Panc1 (cell line): ENCODE measurements around the gene MPV17L.

ENCODE experiments used
- CTCF ChIP-seq: fragments of 450-650 bp; IDR thresholded peaks from 2 replicates; pipeline ENCODE4 v1.5.1; 2017; ENCODE audit warnings: mild to moderate bottlenecking
- POLR2AphosphoS5 ChIP-seq: IDR thresholded peaks from 2 replicates; pipeline ENCODE4 v1.6.1; 2012; ENCODE audit warnings: mild to moderate bottlenecking, low read depth, low read length, moderate library complexity
- REST ChIP-seq, 2 experiments: IDR thresholded peaks; 2 replicates each; pipeline ENCODE4 v1.6.1; 2011 to 2012; ENCODE audit warnings: low read depth in 2 of 2, control low read depth in 1 of 2, low read length in 1 of 2, mild to moderate bottlenecking in 1 of 2, moderate library complexity in 1 of 2; ENCODE audit not compliant: insufficient read depth in 1 of 2
- TCF7L2 ChIP-seq: IDR thresholded peaks from 2 replicates; pipeline ENCODE4 v1.6.1; 2011; ENCODE audit warnings: mild to moderate bottlenecking, low read depth, low read length, inconsistent platforms

GRCh38 chr16:15398618-15399316 is 3.2 kb downstream of the MPV17L start:
- TF ChIP-seq CTCF = no peak
- TF ChIP-seq TCF7L2 = no peak
- TF ChIP-seq POLR2AphosphoS5 = no peak
- TF ChIP-seq REST (IDR thresholded peaks at IDR 0.05; ENCODE audit: insufficient read depth in 1 of 2, low read depth in 2 of 2, low read length in 1 of 2) = no peak
